GM19351 (cell line): Measurements from ENCODE around the gene ZNF488.

Experiments used
- ATAC-seq: cut with Tn5 transposase; IDR thresholded peaks from one replicate; pipeline ENCODE4 v1.9.1; 2021; ENCODE audit warnings: mild to moderate bottlenecking, moderate library complexity; ENCODE audit not compliant: unreplicated experiment

Gene ZNF488

GRCh38 chr10:47383261-47384147, 589 bp downstream of the ZNF488 start:
- no peak for ATAC-seq

DNA sequence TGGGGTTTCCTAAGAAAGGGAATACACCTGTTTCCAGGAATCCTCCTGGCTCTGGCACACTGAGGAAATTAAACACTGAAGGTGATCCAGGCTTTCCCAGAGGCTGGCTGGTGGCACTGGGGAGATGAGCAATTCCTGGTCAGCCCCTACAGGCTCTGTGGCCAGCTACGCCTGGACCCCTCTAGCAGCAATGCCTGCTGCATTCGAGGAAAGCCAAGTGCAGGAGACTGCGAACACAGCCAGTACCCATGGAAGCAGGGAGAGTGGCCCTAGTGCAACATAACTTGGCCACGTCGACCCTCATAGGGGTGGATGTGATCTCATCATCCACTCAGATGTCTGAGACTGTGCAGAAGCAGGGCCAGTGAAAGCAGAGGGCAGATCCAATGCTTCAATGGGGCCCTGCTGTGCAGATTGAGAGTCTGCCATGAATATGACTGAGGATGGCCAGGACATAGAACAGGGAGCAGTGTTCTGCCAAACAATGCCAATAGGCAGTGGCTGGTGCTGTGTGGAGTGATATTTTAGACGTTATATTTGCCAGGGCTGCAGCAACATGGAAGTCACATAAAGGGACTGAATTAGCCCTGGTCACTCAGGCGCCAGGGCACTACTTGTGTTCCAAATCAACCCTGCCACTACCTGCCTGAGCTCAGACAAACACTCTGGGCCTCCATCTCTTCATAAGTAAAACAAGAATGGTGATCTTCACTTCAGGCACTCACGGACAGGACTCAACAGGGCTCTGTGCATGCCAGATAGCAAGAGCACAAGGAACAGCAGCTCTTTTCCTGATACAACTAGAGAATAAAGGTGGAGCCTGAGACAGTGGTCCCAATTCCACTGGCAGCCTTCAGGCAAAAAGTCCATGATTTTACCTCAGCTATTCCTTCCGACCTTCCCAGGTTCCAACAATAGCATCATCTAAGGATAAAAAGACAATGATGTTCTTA, 2.4 kb downstream of the ZNF488 start:
- no peak for ATAC-seq

DNA sequence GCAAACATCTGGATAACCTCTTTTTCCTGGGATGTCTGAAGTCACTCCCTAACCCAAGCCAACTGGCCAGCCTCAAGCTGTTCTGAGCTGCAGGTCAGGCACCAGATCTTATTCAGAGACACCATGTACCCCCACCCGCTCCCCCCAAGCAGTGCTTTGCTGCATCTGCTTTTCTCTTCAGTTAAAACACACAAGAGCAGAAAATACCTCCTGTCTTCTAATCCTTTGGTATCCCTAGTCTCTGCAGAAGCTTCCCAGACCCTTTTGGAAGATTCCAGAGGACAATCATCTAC, 3.0 kb downstream of the ZNF488 start:
- no peak for ATAC-seq

DNA sequence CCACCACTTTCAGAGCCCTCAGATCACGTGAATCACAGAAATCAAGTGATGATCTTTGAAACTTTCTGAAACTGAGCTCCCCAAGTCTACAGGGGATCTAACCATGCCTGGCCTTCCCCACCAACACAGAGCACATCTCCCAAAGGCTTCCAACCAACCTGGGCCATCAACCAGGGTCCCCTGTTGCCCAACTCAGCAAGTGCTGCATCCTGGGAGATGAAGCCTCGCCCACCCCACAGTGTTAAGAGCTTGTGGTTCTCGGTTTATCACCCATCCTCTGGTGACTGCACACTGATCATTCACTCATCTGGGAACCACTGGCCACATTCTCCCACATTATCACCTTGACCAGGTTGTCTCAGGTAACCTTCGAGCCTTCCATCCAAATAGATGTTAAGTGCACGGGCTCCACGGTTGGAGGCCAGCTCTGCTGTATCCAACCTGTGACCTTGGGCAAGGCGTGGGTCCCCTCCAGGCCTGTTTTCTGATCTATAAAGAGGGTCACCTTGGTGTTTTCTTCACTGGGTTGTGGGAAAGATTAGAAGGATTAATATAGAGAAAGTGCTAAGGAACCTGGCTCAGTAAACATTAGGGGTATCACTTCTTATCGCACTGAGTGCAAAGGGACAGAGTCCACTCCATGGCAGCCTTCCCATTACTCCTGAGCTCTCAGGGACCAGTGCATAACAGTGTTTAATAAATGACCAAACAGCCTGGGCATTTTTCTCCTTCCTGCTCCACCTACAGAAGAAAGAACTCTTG, 3.6 kb downstream of the ZNF488 start:
- ATAC-seq: no peak

GRCh38 chr10:47379901-47380300, 4.2 kb downstream of the ZNF488 start:
- no peak for ATAC-seq

DNA sequence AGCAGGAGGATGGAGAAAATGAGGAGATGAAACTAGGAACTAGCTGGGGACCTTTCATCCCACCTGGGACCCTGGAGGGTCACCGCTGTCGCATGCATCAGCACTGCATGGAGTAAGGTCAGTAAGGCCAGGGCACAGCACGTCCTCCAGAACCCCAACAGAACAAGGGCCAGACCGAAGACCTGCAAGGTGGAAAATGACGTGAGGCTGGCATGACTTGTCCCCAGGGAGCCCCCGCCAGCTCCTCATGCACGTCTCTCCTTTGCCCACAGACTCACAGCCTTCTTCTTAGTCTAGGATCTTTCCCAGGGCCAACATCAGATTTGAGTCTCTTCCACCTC, 4.7 kb downstream of the ZNF488 start:
- ATAC-seq: no peak

DNA sequence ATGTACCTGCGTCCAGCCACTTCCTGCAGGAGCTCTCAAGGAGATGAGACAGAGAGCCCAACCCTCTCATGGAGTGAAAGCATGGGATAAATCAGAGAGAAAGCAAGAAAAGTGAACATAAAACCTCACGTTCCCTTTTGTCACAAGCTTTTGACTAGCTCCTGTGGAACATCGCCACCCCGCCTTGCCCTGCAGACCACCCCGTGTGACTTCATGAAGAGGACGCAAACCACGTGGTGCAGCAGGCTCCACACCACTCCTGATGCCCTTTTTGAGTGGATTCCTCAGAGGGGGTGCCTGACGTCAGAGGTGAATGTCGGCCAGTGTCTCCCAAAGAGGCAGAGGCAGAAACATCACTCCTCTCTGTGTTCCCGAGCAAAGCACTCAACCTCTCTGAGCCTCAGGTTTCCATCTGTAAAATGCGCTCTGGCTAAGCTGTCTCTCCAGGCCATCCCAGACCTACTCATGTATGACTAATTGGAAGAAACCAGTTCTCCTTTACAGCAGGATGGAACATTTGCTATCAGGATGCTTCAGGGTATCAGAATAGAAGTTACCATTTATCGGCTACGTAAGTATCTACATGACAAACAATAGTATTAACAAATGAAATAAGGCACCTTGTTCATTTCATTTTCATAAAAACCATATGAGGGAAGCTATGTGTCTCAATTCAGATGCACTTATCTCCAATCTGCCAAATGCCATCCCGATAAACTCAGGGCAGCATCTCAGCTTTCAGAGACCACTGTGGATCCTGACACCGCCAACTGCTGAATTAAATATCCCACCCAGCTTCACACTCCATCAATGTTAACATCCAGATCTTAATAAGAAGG, 5.3 kb downstream of the ZNF488 start:
- ATAC-seq: no peak

GRCh38 chr10:47378183-47378510, 5.9 kb downstream of the ZNF488 start:
- no peak for ATAC-seq

- ATAC-seq: no peak
Observed at GRCh38 chr10:47376522-47377220, 7.4 kb downstream of the ZNF488 start.

DNA sequence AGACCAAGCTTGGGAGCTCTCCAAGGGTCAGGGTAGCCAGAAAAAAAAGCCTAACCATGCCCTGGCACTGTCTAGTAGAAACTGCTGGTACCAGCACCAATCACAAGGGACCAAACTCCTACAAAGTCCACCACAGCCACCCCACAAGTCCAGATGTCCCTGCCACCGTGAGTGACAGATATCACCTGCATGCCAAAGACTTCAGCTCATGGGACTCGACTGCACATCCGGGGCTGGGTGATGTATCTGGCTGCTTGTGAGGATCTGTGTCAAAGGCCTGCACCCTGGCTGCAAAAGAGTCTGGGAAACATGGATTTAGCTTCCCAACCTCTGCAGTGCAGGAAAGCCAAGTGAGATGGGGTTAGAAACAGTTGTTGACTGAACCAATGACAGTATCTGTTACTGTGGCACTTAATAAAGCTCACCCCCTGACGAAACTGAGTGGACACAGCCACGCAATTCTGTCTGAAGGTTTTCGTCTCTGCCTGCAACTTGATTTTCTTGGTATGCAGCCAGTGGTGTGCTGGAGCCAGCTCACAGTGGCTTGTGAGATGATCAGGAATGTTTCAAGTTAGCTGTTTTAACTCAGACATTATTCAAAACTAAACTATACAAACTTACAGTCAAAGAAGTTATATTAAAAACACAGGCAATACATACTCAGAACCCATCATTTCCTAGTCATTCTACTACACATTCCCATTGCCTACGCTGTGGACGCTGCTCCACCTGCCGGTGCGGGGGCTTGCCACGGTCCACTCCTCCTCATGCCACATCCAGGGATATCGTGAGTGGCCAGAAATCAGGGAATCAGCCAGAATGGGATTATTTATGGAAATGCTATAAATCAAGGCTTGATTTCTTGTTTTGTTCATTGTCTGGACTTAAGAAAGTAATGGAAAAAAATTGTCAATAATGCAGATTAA, 9.2 kb downstream of the ZNF488 start:
- ATAC-seq: no peak

DNA sequence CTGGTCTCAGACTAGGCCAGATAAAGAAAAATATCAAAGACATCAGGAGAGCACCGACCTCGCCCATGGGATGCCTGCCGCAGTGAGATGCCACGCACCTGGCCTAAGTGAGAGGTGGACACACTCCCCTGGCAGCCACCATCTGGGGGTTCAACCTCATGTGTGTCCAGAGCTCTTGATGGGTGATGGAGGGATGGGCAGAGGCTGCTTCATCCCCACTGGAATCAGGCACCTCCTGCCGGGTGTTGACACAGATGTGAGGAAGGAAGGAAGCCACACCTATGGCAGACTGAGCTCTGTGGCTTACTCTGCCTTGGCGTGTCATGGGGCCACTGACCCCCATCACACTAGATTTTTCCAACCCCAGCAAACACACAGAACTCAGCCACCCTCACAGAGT, 11.4 kb downstream of the ZNF488 start:
- no peak for ATAC-seq

DNA sequence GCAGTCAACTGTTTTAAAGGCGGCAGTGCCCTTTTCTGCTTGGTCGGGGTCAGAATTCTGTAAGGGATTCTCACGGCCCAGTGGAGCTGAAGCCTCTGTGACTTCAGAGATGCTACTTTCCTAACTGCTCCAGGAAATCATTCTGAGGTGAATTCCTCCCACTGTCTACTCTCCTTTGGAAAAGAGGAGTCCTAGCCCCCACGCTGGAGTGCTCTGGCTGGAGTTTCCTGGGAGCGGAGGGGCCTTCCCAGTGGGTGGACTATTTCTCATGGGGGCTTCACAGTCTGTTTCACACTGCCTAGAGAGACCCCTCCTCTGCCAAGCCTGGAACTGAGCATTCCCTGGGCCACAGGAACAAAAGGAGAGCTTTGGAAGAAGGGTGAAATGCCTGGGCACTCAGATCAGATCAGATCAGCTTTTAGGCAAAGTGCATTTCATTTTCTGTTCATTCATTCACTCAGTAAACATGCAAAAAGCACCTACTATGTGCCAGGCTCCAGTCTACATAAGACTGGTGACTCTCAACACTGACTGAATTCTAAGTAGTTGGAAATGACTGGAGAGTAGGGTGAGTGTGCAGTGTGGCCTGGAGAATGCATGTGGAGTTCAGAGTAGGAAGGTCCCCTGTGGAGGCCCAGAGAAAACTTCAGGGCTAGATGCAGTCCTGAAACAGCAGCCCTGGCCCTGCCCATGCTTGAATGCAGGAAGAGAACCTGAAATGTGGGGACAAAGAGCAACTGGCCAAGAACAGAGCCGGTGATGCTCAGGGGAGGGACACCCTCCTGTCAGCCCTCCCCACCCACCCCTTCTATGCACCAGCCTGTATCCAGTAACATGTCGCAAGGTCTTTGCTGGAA, 12.2 kb downstream of the ZNF488 start:
- ATAC-seq: no peak

DNA sequence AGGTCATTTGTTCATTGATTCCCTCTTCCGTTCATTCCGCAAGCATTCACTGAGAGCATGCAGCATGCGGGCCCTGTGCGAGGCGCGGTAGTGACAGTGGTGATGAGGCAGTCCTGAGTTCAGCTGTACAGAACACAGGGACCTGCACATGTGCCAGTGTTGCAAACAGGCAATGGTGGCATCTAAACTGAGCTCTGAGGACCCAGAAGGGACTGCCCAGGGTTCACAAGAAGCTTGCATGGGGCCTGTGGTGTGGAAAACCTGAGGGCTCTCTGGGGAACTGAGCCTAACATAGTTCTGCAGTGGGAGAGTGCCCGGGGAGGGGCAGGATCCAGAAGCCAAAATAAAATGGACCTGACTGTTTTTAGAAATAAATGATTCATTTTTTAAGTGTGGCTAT, 13.2 kb downstream of the ZNF488 start:
- ATAC-seq: no peak

DNA sequence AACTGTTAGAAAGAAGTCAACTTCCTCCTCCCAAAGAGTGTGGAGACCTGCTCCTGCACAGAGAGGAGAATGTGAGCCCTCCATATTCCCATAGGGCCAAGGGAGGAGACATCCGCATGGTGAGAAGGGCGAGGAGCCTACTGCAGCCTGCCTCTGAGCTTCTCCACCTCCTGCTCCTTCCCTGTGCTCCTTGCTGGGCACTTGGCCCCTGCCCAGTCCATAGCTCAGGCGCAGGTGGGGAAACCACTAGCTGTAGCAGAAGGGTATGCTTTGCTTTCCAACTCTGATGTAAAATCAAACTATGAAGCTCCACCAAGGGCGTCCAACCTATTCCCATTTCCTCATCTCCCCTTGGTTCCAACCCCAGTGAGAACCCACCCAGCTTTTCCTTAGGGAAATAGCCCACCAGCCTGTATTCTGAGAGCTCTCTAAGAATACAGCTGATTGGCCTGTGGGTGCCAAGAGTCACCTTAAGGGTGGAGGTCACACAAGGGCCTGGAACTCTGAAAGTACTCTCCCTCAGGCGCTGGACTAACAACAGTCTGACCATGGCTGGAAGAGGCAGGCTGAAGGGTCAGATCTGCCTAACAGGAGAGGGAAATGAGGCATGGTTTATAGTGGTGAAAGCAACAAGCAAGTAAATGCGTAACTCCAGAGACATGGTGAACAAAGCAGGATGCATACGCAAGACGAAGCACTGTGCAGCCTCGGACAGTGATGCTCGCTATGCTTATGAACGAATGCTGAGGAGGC, 13.9 kb downstream of the ZNF488 start:
- ATAC-seq: no peak

- no peak for ATAC-seq
Observed at GRCh38 chr10:47369251-47369894, 14.7 kb downstream of the ZNF488 start.

- no peak for ATAC-seq
Observed at GRCh38 chr10:47368431-47369180, 15.5 kb downstream of the ZNF488 start.
